ENCODE measurements around the gene C1orf35. TPM values are rescaled to one million over a fixed set of nuclear protein-coding genes. Genes with fewer than 3 reads are reported as not detected.
A peak's percentile ranks its signal among the peaks of the same experiment; 100 is the strongest.

The C1orf35 gene
- total RNA-seq, 1 donor from 2014 or later = 12.4 TPM

DNA sequence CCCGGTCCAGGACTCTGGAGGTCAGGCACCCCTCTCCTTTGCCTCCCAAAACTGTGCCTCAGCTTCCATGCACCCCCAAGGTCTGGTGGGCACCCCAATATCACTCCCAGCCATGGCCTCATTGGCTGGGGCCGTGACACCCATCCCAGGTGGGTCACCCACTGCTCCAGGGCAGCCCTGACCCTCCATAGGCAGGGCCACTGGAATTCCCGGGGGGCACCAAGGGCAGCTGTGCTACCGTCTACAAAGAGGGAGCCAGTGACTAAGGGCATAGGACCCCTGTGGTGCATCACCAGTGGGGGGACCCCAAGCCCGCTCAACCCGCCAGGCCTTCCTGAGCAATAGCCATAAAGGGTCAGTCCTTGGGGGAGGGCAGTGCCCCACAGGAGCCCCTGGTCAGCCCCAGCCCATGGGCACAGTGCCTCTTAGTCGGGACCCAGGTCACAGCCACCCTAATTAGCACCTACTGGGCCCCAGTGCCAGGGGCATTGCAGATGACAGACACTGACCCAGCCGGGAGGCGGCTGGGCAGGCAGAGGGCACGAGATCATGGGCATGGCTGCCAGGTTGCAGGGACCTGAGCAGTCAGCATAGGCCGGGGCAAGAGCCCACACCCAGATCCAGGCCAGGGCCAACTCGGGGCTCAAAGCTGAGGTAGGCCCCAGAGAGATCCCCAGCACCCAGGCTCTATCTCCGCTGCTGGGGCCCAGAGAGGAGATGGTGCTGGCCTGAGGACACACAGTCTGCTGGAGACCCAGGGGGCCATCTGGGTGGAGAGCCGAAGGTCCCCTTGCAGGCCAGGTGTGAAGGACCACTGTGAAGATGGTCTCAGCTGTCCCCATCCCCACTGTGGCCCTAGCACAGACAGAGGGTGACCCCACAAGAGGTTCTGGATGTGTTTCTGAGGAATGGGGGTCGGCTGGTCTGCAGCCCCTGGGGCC is 39.6 kb downstream of the C1orf35 start:
- DNase-seq = no peak
- Histone ChIP-seq H3K4me3 (no peak overlapping the region), H3K27ac (no peak overlapping the region), H3K36me3 (no peaks in the 10 kb centered on the region), H3K4me1 (peaks cover 14% of the 10 kb centered on the region), H3K27me3 (ENCODE audit: low read depth) (peaks cover 88% of the 10 kb centered on the region), H3K9me3 (no peaks in the 10 kb centered on the region)
- TF ChIP-seq, protein P1, sequence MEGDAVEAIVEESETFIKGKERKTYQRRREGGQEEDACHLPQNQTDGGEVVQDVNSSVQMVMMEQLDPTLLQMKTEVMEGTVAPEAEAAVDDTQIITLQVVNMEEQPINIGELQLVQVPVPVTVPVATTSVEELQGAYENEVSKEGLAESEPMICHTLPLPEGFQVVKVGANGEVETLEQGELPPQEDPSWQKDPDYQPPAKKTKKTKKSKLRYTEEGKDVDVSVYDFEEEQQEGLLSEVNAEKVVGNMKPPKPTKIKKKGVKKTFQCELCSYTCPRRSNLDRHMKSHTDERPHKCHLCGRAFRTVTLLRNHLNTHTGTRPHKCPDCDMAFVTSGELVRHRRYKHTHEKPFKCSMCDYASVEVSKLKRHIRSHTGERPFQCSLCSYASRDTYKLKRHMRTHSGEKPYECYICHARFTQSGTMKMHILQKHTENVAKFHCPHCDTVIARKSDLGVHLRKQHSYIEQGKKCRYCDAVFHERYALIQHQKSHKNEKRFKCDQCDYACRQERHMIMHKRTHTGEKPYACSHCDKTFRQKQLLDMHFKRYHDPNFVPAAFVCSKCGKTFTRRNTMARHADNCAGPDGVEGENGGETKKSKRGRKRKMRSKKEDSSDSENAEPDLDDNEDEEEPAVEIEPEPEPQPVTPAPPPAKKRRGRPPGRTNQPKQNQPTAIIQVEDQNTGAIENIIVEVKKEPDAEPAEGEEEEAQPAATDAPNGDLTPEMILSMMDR (IDR thresholded peaks at IDR 0.05) = no peak
- ATAC-seq = no peak
- intact Hi-C loops (cut with DNase I) = no loop called here

DNA sequence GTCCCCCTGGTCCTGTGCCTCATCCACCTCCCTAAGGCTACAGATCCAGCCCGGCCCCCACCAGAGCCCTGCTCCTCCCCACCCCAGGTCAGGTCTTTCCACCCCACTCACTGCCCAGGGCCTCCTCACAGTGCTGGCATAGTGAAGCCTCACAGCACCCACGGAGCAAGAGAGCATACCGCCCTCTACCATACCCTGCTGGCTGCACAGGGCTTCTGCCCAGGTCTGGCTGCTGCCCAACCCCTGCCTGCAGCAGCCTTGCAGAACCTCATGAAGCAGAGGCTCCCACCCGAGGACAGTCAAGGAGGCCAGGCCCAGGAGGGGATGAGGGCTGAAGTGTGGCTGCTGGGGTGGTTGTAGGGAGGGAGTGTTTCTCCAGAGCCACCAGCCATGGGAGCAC is 40.3 kb downstream of the C1orf35 start:
- TF ChIP-seq, protein P1 (IDR thresholded peaks at IDR 0.05) = no peak
- no peak overlapping the region for H3K4me3 ChIP-seq
- no peaks in the 10 kb centered on the region for H3K9me3 ChIP-seq
- DNase-seq = no peak
- intact Hi-C loops (cut with DNase I) = no loop called here
- peaks cover 89% of the 10 kb centered on the region for H3K27me3 ChIP-seq (ENCODE audit: low read depth)
- H3K4me1 ChIP-seq = peaks cover 14% of the 10 kb centered on the region
- ATAC-seq = no peak
- H3K36me3 ChIP-seq = no peaks in the 10 kb centered on the region
- no peak overlapping the region for H3K27ac ChIP-seq

DNA sequence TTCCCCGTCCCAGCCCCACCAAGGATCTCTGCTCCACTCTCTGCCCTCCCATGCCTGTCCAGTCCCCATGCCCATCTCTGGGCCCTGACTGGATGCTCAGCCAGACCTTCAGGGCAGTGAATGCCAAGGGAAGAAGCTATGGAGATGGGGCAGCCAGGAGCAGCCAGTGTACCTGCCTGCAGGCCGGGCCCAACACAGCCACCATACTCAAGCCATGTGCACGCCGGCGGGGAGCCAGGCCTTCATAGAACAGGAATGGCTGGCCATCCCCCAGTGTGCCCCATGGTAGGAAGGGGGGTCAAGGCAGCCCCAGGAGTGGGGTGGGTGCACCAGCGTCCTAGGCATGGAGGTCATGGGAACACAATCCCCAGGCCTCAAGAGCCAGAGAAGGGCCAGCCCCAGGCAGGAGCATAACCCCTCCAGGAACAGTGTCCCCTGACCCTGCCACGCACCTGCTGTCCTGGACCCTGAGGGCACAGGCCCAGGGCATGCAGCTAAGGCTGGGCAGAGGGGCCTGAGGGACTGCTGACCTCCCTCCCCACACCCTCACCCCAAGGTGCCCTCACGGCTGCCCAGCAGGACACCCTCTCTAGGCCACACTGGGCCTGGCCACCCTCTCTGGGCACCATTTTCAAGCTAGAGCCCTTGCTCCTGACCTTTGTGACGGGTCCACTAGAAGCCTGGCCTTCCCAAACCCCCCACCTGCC is 40.9 kb downstream of the C1orf35 start:
- ATAC-seq = no peak
- DNase-seq = no peak
- H3K27me3 ChIP-seq (ENCODE audit: low read depth) = peaks cover 87% of the 10 kb centered on the region

DNA sequence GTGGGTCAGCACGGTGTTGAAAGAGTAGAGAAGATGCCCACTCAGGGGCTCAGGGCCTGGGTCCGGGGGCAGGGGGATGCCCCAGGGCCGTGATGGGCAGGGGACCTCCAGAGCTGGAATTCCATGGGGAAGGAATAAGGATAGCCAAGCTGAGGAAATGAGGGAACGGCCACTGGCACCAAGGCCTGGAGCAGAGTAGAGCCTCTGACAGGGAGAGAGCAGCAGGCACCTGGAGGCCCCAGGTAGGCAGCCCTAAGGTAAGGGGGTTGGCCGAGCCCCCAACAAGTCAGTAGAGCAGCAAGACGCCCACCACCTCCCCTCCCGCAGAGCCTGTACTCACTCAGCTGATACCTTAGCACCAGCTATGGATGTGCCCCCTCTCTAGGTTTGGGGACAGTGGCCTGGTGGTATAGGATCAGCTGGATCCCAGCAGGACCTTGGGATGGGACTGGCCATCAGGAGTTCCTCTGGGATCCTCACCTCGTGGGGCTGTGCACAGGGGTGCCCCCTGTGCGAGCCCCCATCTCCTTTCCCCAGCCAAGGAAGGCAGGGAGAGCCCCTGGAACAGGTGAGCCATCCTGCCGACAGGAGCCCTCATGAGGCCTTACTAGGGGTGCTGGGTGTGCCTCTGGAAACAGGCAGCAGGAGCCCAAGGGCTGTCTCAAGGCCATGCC is 41.6 kb downstream of the C1orf35 start:
- DNase-seq = no peak
- Histone ChIP-seq H3K27ac (no peak overlapping the region), H3K36me3 (no peaks in the 10 kb centered on the region), H3K4me3 (no peak overlapping the region), H3K27me3 (ENCODE audit: low read depth) (peaks cover 81% of the 10 kb centered on the region), H3K4me1 (peaks cover 14% of the 10 kb centered on the region), H3K9me3 (no peaks in the 10 kb centered on the region)
- TF ChIP-seq, protein P1 (IDR thresholded peaks at IDR 0.05) = no peak
- intact Hi-C loops (cut with DNase I) = no loop called here
- no peak for ATAC-seq

More for the DNA sequence above, 40.9 kb downstream of the C1orf35 start:
- Histone ChIP-seq H3K4me1 (peaks cover 14% of the 10 kb centered on the region), H3K4me3 (no peak overlapping the region), H3K9me3 (no peaks in the 10 kb centered on the region), H3K27ac (no peak overlapping the region), H3K36me3 (no peaks in the 10 kb centered on the region)
- TF ChIP-seq, protein P1 (IDR thresholded peaks at IDR 0.05) = no peak
- intact Hi-C loops (cut with DNase I) = no loop called here

DNA sequence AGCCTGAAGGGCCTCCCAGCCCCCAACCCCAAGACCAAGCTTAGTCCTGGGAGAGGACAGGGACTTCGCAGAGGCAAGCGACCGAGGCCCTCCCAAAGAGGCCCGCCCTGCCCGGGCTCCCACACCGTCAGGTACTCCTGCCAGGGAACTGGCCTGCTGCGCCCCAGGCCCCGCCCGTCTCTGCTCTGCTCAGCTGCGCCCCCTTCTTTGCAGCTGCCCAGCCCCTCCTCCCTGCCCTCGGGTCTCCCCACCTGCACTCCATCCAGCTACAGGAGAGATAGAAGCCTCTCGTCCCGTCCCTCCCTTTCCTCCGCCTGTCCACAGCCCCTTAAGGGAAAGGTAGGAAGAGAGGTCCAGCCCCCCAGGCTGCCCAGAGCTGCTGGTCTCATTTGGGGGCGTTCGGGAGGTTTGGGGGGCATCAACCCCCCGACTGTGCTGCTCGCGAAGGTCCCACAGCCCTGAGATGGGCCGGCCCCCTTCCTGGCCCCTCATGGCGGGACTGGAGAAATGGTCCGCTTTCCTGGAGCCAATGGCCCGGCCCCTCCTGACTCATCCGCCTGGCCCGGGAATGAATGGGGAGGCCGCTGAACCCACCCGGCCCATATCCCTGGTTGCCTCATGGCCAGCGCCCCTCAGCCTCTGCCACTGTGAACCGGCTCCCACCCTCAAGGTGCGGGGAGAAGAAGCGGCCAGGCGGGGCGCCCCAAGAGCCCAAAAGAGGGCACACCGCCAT is 42.5 kb downstream of the C1orf35 start:
- Histone ChIP-seq H3K4me3 (peak overlapping the region; percentile 51), H3K27ac (peak overlapping the region; percentile 66), H3K9me3 (no peaks in the 10 kb centered on the region), H3K27me3 (ENCODE audit: low read depth) (peaks cover 72% of the 10 kb centered on the region), H3K36me3 (no peaks in the 10 kb centered on the region), H3K4me1 (peaks cover 14% of the 10 kb centered on the region)
- peak; percentile 54 for DNase-seq
- TF ChIP-seq, protein P1 (IDR thresholded peaks at IDR 0.05) = no peak
- intact Hi-C loops (cut with DNase I) = no loop called here
- ATAC-seq = peak; percentile 33 to 47
